Measurements from ENCODE around the gene SLC7A8. TPM values are rescaled to one million over a fixed set of nuclear protein-coding genes. Genes with fewer than 3 reads are reported as not detected.

SLC7A8 gene
- total RNA-seq, 1 donor from 2014 or later, result 3.3 TPM

GRCh38 chr14:23136566-23137133, 46.8 kb downstream of the SLC7A8 start:
- DNase-seq (ENCODE audit: low read depth), result no peak
- TF ChIP-seq CTCF (conservative IDR thresholded peaks at IDR 0.05; ENCODE audit: low read depth, low read length), result no peak
- no peak overlapping the region for H3K4me3 ChIP-seq (ENCODE audit: low read depth, low read length)

- no peak for DNase-seq (ENCODE audit: low read depth)
- no peak overlapping the region for H3K4me3 ChIP-seq (ENCODE audit: low read depth, low read length)
- no peak for TF ChIP-seq CTCF (conservative IDR thresholded peaks at IDR 0.05; ENCODE audit: low read depth, low read length)
These were observed 50.5 kb downstream of the SLC7A8 start for GRCh38 chr14:23132970-23133369.

GRCh38 chr14:23131482-23131881, 52.0 kb downstream of the SLC7A8 start:
- no peak for TF ChIP-seq CTCF (conservative IDR thresholded peaks at IDR 0.05; ENCODE audit: low read depth, low read length)
- H3K4me3 ChIP-seq (ENCODE audit: low read depth, low read length), result no peak overlapping the region

GRCh38 chr14:23130871-23131270, 52.6 kb downstream of the SLC7A8 start:
- DNase-seq (ENCODE audit: low read depth), result no peak
- no peak overlapping the region for H3K4me3 ChIP-seq (ENCODE audit: low read depth, low read length)
- TF ChIP-seq CTCF (conservative IDR thresholded peaks at IDR 0.05; ENCODE audit: low read depth, low read length), result no peak

More at GRCh38 chr14:23131482-23131881, 52.0 kb downstream of the SLC7A8 start:
- no peak for DNase-seq (ENCODE audit: low read depth)

GRCh38 chr14:23129759-23130316, 53.6 kb downstream of the SLC7A8 start:
- TF ChIP-seq CTCF (conservative IDR thresholded peaks at IDR 0.05; ENCODE audit: low read depth, low read length), result no peak

GRCh38 chr14:23128969-23129758, 54.3 kb downstream of the SLC7A8 start:
- no peak overlapping the region for H3K4me3 ChIP-seq (ENCODE audit: low read depth, low read length)
- TF ChIP-seq CTCF (conservative IDR thresholded peaks at IDR 0.05; ENCODE audit: low read depth, low read length), result no peak

More at GRCh38 chr14:23129759-23130316, 53.6 kb downstream of the SLC7A8 start:
- no peak overlapping the region for H3K4me3 ChIP-seq (ENCODE audit: low read depth, low read length)
- no peak for DNase-seq (ENCODE audit: low read depth)

More at GRCh38 chr14:23128969-23129758, 54.3 kb downstream of the SLC7A8 start:
- no peak for DNase-seq (ENCODE audit: low read depth)

Measured in epithelial cell of proximal tubule (primary cell).